ENCODE results near the gene PCBP2.
A peak's percentile ranks its signal among the peaks of the same experiment; 100 is the strongest.

PCBP2 gene

DNA sequence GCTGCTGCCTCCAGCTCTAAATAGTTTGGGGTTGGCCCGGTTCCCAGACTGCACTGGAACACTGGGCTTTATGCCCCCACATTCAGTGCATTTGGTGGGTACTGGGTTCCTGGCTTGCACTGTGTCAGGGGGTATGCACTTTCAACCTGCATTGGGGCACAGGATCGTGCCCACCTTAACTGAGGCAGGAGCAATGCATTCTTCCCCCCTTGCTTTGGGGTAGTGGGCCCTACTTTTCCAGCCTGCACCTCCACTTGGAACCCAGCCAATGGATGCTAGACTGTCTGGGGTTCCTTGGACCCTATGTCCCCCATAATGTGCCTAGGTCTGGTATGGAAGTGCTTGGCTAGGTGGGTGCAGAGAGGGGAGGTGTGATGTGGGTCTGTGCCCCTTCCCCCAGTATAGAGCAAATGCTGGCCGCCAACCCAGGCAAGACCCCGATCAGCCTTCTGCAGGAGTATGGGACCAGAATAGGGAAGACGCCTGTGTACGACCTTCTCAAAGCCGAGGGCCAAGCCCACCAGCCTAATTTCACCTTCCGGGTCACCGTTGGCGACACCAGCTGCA lies 49.8 kb downstream of the PCBP2 start:
- Histone ChIP-seq H3K4me1 (peaks cover 0 to 60% (median 57%) of the 10 kb centered on the region in 4 donors), H3K36me3 (peaks cover 0 to 24% (median 8%) of the 10 kb centered on the region in 3 donors), H3K27me3 (no peaks in the 10 kb centered on the region), H3K4me3 (peak overlapping the region; percentile 70 to 76), H3K9me3 (no peaks in the 10 kb centered on the region), H3K27ac (peak overlapping the region; percentile 96 to 98)
- DNase-seq, result no peak
- intact Hi-C loops (cut with DNase I; ENCODE audit: low total_unique reads), result loop anchor here (2.0 kb wide), 1 partner anchor 49 kb away; the partner anchor contains the start of gene PCBP2
- TF ChIP-seq, protein P1, sequence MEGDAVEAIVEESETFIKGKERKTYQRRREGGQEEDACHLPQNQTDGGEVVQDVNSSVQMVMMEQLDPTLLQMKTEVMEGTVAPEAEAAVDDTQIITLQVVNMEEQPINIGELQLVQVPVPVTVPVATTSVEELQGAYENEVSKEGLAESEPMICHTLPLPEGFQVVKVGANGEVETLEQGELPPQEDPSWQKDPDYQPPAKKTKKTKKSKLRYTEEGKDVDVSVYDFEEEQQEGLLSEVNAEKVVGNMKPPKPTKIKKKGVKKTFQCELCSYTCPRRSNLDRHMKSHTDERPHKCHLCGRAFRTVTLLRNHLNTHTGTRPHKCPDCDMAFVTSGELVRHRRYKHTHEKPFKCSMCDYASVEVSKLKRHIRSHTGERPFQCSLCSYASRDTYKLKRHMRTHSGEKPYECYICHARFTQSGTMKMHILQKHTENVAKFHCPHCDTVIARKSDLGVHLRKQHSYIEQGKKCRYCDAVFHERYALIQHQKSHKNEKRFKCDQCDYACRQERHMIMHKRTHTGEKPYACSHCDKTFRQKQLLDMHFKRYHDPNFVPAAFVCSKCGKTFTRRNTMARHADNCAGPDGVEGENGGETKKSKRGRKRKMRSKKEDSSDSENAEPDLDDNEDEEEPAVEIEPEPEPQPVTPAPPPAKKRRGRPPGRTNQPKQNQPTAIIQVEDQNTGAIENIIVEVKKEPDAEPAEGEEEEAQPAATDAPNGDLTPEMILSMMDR (IDR thresholded peaks at IDR 0.05), result no peak

DNA sequence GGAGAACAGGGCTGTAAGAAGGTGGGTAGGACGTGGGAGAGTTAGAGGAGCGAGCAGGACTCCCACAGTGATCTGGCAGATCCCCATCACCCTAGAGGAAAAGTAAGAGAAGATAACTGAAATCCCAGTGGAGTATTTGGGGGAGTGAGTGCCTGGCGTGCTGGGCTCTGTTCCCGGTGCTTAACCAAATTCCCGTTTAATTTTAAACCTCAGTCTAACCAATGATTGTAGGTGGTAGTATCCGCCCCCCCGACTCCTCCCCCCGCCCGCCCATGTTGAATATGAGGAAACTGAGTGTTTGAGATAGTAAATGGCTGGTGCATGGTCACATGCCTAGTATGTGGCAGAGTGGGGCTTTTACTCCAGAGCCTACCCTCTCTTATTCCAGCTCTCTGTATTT lies 50.4 kb downstream of the PCBP2 start:
- H3K4me3 ChIP-seq, result peak overlapping the region; percentile 70 to 76
- intact Hi-C loops (cut with DNase I; ENCODE audit: low total_unique reads), result no loop called here

DNA sequence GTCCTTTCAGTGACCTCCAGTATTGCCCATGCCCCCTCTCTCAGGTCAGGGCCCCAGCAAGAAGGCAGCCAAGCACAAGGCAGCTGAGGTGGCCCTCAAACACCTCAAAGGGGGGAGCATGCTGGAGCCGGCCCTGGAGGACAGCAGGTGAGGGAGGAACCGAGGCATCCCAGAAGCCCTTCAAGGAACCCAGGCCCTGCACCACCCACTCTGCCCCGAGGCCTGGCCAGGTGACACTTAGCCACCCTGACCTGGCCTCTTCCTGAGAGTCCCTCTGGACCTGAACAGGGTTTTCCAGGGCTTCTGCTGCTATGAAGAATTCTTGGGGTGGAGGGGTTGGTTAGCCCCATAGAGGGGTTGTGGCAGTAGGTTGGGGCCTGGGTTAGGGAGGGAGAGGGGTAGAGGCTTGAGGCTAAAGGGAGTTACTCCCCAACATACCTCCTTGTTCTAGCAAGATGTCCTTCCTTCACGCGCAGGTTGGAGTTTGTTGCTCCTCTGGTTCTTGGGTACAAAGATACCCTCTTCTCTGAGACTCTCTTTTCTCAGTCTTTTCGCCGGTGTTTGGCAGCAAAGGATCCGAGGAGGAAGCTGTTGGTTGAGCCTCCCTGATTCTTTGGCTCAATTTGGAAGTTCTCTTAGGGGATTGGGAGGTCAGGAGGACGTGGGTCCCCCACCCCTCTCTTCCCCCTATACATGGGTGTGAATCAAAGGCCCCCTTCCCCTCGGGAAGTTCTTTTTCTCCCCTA lies 51.3 kb downstream of the PCBP2 start:
- TF ChIP-seq, protein P1 (IDR thresholded peaks at IDR 0.05), result no peak
- Histone ChIP-seq H3K4me1 (peaks cover 2 to 67% (median 64%) of the 10 kb centered on the region in 4 donors), H3K4me3 (peak overlapping the region; percentile 70 to 76), H3K27ac (peak overlapping the region; percentile 96 to 98), H3K9me3 (no peaks in the 10 kb centered on the region), H3K36me3 (peaks cover 0 to 33% (median 8%) of the 10 kb centered on the region in 3 donors), H3K27me3 (no peaks in the 10 kb centered on the region)
- peak in 1 of 2 donors; percentile 66 for DNase-seq
- intact Hi-C loops (cut with DNase I; ENCODE audit: low total_unique reads), result no loop called here

More for the DNA sequence above, 50.4 kb downstream of the PCBP2 start:
- TF ChIP-seq, protein P1 (IDR thresholded peaks at IDR 0.05), result no peak
- Histone ChIP-seq H3K4me1 (peaks cover 2 to 67% (median 62%) of the 10 kb centered on the region in 4 donors), H3K36me3 (peaks cover 0 to 30% (median 8%) of the 10 kb centered on the region in 3 donors), H3K27ac (peak overlapping the region; percentile 96 to 98), H3K9me3 (no peaks in the 10 kb centered on the region), H3K27me3 (no peaks in the 10 kb centered on the region)
- peak in 1 of 2 donors; percentile 85 for DNase-seq

DNA sequence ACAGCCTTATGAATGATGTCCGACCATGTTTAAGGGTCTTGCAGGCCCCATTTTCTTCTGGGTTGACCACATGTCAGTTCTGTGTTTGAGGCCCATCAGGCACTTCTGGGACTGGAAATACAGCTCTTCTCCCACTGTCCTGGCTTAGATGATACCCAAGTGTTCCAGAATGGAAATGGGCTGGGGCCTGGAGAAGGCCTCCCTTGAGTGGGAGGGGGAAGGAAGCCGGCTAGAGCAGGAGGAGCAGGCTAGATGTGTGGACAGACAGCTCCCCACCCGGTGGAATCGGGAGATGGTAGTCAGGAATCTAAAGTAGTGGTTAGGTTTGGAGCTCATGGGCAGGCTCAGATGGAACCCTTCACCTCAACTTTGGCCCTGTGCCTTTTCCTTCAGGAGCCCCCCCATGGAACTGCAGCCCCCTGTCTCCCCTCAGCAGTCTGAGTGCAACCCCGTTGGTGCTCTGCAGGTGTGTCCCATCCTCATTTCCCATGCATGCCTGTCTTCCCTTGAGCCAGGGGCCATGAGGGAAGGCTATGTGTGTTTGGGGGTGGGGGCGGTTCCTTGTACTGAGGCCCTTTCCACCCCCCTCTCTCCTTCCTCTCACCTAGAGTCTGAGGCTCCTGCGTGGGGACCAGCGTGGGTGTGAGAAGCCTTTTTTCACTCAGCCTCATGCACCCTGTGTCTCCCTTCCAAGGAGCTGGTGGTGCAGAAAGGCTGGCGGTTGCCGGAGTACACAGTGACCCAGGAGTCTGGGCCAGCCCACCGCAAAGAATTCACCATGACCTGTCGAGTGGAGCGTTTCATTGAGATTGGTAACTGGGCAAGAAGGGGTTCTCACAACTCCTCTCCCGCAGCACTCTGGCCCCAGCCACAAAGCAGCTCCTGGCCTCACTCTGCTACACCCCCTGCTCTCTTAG lies 52.4 kb downstream of the PCBP2 start:
- TF ChIP-seq, protein P1 (IDR thresholded peaks at IDR 0.05), result no peak
- Histone ChIP-seq H3K36me3 (peaks cover 0 to 34% (median 8%) of the 10 kb centered on the region in 3 donors), H3K27me3 (no peaks in the 10 kb centered on the region), H3K4me1 (peaks cover 2 to 69% (median 62%) of the 10 kb centered on the region in 4 donors), H3K9me3 (no peaks in the 10 kb centered on the region), H3K4me3 (no peak overlapping the region), H3K27ac (peak overlapping the region; percentile 96 to 98)
- DNase-seq, result peak in 1 of 2 donors; percentile 38
- intact Hi-C loops (cut with DNase I; ENCODE audit: low total_unique reads), result no loop called here

DNA sequence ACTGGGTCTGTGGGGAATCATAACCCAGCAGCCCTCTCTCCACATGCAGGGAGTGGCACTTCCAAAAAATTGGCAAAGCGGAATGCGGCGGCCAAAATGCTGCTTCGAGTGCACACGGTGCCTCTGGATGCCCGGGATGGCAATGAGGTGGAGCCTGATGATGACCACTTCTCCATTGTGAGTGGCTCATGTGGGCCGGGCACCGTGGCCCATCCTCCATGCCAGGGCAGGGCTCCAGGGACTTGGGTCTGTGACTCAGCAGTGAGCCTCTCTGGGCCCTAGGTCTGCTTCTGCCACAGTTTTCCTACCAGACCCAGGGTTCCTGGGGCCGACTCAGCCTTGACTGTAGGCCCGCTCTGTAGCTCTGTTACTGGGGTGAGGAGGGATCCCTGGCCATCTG lies 53.2 kb downstream of the PCBP2 start:
- intact Hi-C loops (cut with DNase I; ENCODE audit: low total_unique reads), result no loop called here
- TF ChIP-seq, protein P1 (IDR thresholded peaks at IDR 0.05), result no peak
- H3K27me3 ChIP-seq, result no peaks in the 10 kb centered on the region
- DNase-seq, result peak; percentile 63 to 95
- peak overlapping the region; percentile 96 to 98 for H3K27ac ChIP-seq
- peaks cover 2 to 69% (median 58%) of the 10 kb centered on the region in 4 donors for H3K4me1 ChIP-seq
- H3K4me3 ChIP-seq, result no peak overlapping the region
- peaks cover 0 to 42% (median 9%) of the 10 kb centered on the region in 3 donors for H3K36me3 ChIP-seq
- no peaks in the 10 kb centered on the region for H3K9me3 ChIP-seq
